ENCODE results near the gene GPR160.

DNA sequence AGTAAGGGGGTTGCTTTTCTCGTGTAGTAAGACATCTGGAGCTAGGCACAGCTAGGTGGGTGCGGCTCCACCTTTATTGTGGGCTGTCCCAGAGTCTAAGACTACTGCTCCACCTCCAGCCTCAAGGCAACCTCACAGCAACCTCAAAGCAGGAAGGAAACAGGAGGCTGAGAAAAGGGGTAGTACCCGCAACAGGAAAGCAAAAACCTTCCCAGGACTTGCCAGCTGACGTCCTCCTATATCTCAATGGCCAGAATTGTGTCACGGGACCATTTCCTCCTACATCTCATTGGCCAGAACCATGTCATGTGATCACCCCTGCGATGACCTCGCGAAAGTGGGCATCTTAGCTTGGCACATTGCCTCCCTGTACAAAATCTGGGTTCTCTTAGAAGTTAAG lies 4.3 kb upstream of the GPR160 start:
- TF ChIP-seq, protein P1, sequence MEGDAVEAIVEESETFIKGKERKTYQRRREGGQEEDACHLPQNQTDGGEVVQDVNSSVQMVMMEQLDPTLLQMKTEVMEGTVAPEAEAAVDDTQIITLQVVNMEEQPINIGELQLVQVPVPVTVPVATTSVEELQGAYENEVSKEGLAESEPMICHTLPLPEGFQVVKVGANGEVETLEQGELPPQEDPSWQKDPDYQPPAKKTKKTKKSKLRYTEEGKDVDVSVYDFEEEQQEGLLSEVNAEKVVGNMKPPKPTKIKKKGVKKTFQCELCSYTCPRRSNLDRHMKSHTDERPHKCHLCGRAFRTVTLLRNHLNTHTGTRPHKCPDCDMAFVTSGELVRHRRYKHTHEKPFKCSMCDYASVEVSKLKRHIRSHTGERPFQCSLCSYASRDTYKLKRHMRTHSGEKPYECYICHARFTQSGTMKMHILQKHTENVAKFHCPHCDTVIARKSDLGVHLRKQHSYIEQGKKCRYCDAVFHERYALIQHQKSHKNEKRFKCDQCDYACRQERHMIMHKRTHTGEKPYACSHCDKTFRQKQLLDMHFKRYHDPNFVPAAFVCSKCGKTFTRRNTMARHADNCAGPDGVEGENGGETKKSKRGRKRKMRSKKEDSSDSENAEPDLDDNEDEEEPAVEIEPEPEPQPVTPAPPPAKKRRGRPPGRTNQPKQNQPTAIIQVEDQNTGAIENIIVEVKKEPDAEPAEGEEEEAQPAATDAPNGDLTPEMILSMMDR (IDR thresholded peaks at IDR 0.05): no peak
- TF ChIP-seq EZH2 (IDR thresholded peaks at IDR 0.05) (no peak), EZH2phosphoT487 (IDR thresholded peaks at IDR 0.05) (no peak)

All from neural progenitor cell (in vitro differentiated cells).